Aorta (tissue), 5 donors: ENCODE data around the gene AJUBA. TPM values are rescaled to one million over a fixed set of nuclear protein-coding genes. Genes with fewer than 3 reads are reported as not detected.

ENCODE experiments used
- ATAC-seq: fragments of 200-7000 bp; cut with Tn5 transposase; one replicate; pipeline ENCODE4 v1.9.1; 2022; ENCODE audit warnings: moderate library complexity; ENCODE audit not compliant: low FRiP score
- DNase-seq, 2 donors: peaks; one replicate each; pipeline ENCODE4 v3.0.0-alpha.2; 2020
- H3K27ac ChIP-seq, 2 donors: one replicate each; pipeline ENCODE4 v1.5.1; 2013; ENCODE audit warnings: low read length in 2 of 2, mild to moderate bottlenecking in 2 of 2, moderate library complexity in 2 of 2, control low read depth in 1 of 2, inconsistent platforms in 1 of 2, low read depth in 1 of 2
- H3K27me3 ChIP-seq, 2 donors: one replicate each; pipeline ENCODE4 v1.6.1; 2013; ENCODE audit warnings: control low read depth in 1 of 2, low read length in 1 of 2, mild to moderate bottlenecking in 1 of 2, moderate library complexity in 1 of 2; ENCODE audit not compliant: insufficient read depth in 2 of 2, control insufficient read depth in 1 of 2
- H3K36me3 ChIP-seq, 2 donors: one replicate each; pipeline ENCODE4 v1.6.1; 2013; ENCODE audit warnings: control low read depth in 1 of 2, low read length in 1 of 2, mild to moderate bottlenecking in 1 of 2; ENCODE audit not compliant: insufficient read depth in 2 of 2, control insufficient read depth in 1 of 2
- H3K4me1 ChIP-seq, 2 donors: one replicate each; pipeline ENCODE4 v1.6.1; 2013; ENCODE audit warnings: low read length in 2 of 2, control low read depth in 1 of 2, mild to moderate bottlenecking in 1 of 2, moderate library complexity in 1 of 2; ENCODE audit not compliant: insufficient read depth in 2 of 2, control insufficient read depth in 1 of 2
- H3K4me3 ChIP-seq, 2 donors: one replicate each; pipeline ENCODE4 v1.5.1; 2013; ENCODE audit warnings: low read length in 2 of 2, control low read depth in 1 of 2, mild to moderate bottlenecking in 1 of 2
- H3K9me3 ChIP-seq: one replicate; pipeline ENCODE4 v1.6.1; 2013; ENCODE audit warnings: mild to moderate bottlenecking, low read length; ENCODE audit not compliant: control insufficient read depth
- WGBS, 2 donors: extraction: QIAGEN DNeasy Blood & Tissue Kit; methylation state at CpG; one replicate each; pipeline ENCODE4 v1.1.7; 2013; 5-methylcytosine and 5-hydroxymethylcytosine counted together
- intact Hi-C, 2 donors: fragments of 100-400 bp; cut with DNase I; formaldehyde crosslinking; loops; one replicate each; pipeline versions ENCODE4 v1.14.2 to v1.15.0; 2022
- polyA plus RNA-seq, 2 donors: library from polyadenylated mRNA; stranded (reverse); fragments of 200-250 nt; gene quantifications; one replicate each; pipeline ENCODE4 v1.2.3, GENCODE V29; 2013
- total RNA-seq, 2 donors: library from RNA; stranded (reverse); fragmentation: NEBNext Ultra II Directional; extraction: Animal tissue kit (Norgen Biotek cat#: 25700); gene quantifications; one replicate each; pipeline ENCODE4 v1.2.1, GENCODE V29; 2021
- donor health status: healthy with polysubstance abuse.
- donor health status: Bipolar disorder and iron deficiency.
- donor health status: DM: no; HTN: no; CAD: no.
- donor health status: DM: no; HTN: no; CAD: no.
- donor health status: DM: yes; HTN: yes; CAD: no.

Gene AJUBA
- total and polyA plus RNA-seq, 4 donors: 2.2 to 16.2 (median 8.3) TPM

DNA sequence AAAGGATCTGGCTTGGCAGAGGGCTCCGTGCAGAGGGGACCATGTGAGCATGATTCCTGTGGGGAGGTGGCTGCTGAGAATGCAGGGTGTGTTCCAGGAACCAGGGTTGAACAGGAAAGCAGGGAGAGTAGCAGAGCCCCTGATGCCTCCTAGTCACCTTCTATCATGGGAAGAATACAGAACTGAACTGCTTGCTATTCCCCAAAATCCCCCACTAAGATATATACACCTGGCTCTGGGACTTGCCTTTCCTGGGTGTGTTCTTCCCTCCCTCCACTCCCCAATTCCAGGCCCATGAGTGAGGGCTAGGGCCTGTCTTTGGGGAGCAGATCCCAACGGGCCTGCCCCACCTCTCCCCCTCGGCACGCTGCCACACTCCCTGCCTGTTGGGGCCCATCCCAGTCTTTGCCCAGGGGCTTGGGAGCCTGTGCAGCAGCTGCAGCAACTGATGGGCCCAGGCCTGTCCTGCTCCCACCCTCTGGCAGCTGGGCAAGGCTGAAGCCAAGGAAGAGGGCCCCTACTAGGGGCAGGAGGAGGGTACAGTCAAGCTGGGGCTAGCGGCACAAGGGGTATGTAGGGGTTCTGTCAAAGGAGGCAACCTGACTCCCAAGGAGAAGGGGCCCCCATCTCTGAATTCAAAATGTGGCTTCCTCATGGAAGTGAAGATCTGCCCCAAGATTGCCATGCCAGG, 3.2 kb downstream of the AJUBA start:
- H3K4me1 ChIP-seq: peaks cover 5% of the 10 kb centered on the region in 2 donors
- ATAC-seq (no peak), DNase-seq (no peak)
- intact Hi-C loops: no loop called here
- no peaks in the 10 kb centered on the region for H3K9me3 ChIP-seq
- 54 to 62% methylated on average over 5 of the region's 5 CpGs for WGBS, 2 donors
- H3K27me3 ChIP-seq: no peaks in the 10 kb centered on the region
- peak overlapping the region in 1 of 2 donors; percentile 78 for H3K27ac ChIP-seq
- no peaks in the 10 kb centered on the region for H3K36me3 ChIP-seq
- H3K4me3 ChIP-seq: no peak overlapping the region

DNA sequence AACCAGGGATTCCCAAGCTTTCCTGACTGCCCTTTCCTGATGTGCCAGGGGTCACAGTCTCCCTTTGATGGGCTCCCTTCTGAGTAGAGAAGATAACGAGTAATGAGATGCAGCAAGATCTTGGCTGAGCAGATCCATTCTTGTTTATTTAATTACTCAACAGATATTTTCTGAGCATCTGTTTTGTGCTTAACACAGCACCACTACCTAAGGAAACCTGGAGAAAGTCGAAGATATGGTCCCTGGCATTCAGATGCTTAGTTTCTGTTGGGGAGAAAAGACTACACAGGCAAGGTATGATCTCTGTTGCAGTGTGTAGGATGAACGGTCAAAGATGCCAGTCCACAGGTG, 3.9 kb downstream of the AJUBA start:
- no peak for ATAC-seq
- H3K4me1 ChIP-seq: peaks cover 5% of the 10 kb centered on the region in 2 donors
- DNase-seq: no peak
- H3K9me3 ChIP-seq: no peaks in the 10 kb centered on the region
- intact Hi-C loops: no loop called here
- H3K27ac ChIP-seq: peak overlapping the region in 1 of 2 donors; percentile 80
- H3K4me3 ChIP-seq: no peak overlapping the region
- H3K27me3 ChIP-seq: no peaks in the 10 kb centered on the region
- 49 to 57% methylated on average over 3 of the region's 3 CpGs for WGBS, 2 donors
- no peaks in the 10 kb centered on the region for H3K36me3 ChIP-seq

GRCh38 chr14:22977684-22978486, 4.5 kb downstream of the AJUBA start:
- peak; percentile 73 to 90 for DNase-seq
- intact Hi-C loops: no loop called here
- Histone ChIP-seq H3K36me3 (no peaks in the 10 kb centered on the region), H3K27me3 (no peaks in the 10 kb centered on the region), H3K9me3 (no peaks in the 10 kb centered on the region), H3K27ac (peak overlapping the region; percentile 16 to 89), H3K4me1 (peaks cover 5% of the 10 kb centered on the region in 2 donors), H3K4me3 (no peak overlapping the region)
- WGBS, 2 donors: 6 to 9% methylated on average over 8 of the region's 8 CpGs
- ATAC-seq: peak; percentile 5

- Histone ChIP-seq H3K27me3 (no peaks in the 10 kb centered on the region), H3K9me3 (no peaks in the 10 kb centered on the region), H3K27ac (peak overlapping the region in 1 of 2 donors; percentile 89), H3K4me1 (peaks cover 5% of the 10 kb centered on the region in 2 donors), H3K36me3 (peaks cover 0 to under 1% of the 10 kb centered on the region in 2 donors), H3K4me3 (no peak overlapping the region)
- intact Hi-C loops: no loop called here
- no peak for ATAC-seq
- no peak for DNase-seq
Observed at GRCh38 chr14:22977434-22977683, 5.0 kb downstream of the AJUBA start.

GRCh38 chr14:22976620-22977433, 5.5 kb downstream of the AJUBA start:
- peak overlapping the region in 1 of 2 donors; percentile 89 for H3K27ac ChIP-seq
- no peaks in the 10 kb centered on the region for H3K27me3 ChIP-seq
- WGBS, 2 donors: 42 to 47% methylated on average over 6 of the region's 6 CpGs
- peaks cover 5% of the 10 kb centered on the region in 2 donors for H3K4me1 ChIP-seq
- no peak overlapping the region for H3K4me3 ChIP-seq
- no peaks in the 10 kb centered on the region for H3K9me3 ChIP-seq
- peaks cover 0 to 2% of the 10 kb centered on the region in 2 donors for H3K36me3 ChIP-seq
- DNase-seq (no peak), ATAC-seq (no peak)
- intact Hi-C loops: no loop called here

- H3K4me1 ChIP-seq: peaks cover 5% of the 10 kb centered on the region in 2 donors
- peaks cover 0 to 2% of the 10 kb centered on the region in 2 donors for H3K36me3 ChIP-seq
- no peak for DNase-seq
- ATAC-seq: no peak
- H3K9me3 ChIP-seq: no peaks in the 10 kb centered on the region
- no peak overlapping the region for H3K27ac ChIP-seq
- 67 to 68% methylated on average over 9 of the region's 9 CpGs for WGBS, 2 donors
- H3K4me3 ChIP-seq: no peak overlapping the region
- intact Hi-C loops: no loop called here
- H3K27me3 ChIP-seq: no peaks in the 10 kb centered on the region
Observed at GRCh38 chr14:22974530-22975313, 7.6 kb downstream of the AJUBA start.

DNA sequence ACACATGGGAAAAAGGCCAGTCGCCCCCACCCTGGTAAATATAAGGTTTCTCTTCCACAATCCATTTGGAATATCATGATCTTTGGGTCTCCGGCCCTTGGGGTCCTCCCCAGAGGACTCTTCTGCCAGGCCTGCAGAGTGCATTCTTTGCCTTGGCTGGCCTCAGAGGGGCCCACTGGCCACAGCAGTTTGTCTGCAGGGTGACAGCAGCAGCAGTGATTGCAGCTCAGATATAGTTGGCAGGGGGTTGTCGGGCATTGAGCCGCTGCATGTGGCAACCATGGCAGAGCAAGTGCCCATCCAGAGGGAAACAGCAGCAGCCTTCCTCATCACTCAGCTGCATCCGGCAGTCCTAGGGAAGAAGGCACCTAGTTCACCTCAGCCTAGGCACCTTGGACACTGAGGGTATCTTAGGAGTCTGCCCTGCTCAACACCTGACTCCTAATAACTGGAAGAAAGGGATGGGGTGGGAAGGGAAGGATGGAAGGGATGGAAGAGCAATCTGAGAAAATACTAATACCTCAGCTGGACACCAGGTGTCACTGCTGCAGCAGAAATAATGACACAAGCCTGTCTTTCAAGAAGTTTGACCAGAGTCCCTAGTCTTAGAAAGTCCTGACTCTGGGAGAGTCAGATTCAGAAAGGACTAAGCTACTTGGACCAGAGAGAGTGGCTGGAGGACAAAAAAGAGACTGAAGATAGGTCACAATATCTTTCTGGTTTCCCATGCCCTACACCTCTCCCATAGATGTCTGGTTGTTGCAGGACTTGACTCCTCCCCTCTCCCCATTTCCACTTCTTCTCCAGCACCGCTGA, 8.9 kb downstream of the AJUBA start:
- intact Hi-C loops: no loop called here
- 77 to 89% methylated on average over 6 of the region's 6 CpGs for WGBS, 2 donors

More for the DNA sequence above, 8.9 kb downstream of the AJUBA start:
- Histone ChIP-seq H3K36me3 (peaks cover 3 to 5% of the 10 kb centered on the region in 2 donors), H3K9me3 (no peaks in the 10 kb centered on the region), H3K27ac (no peak overlapping the region), H3K4me1 (peaks cover 5% of the 10 kb centered on the region in 2 donors), H3K27me3 (no peaks in the 10 kb centered on the region), H3K4me3 (no peak overlapping the region)
- peak; percentile 84 for ATAC-seq
- DNase-seq: no peak
